D721Med (cell line): ENCODE results near the gene DKC1.

Source experiments
- DNase-seq: peaks from one replicate; pipeline ENCODE4 v3.0.0; 2011; ENCODE audit warnings: low spot score; ENCODE audit not compliant: insufficient read length
- FAIRE-seq: peaks from 2 replicates; lab custom pipeline; 2011; peaks lifted over from hg19 to GRCh38; lab: Jason Lieb, UNC
- CTCF ChIP-seq: IDR thresholded peaks from 2 replicates; pipeline ENCODE4 v1.5.1; 2012; ENCODE audit warnings: mild to moderate bottlenecking, control low read depth; ENCODE audit not compliant: insufficient read depth; ENCODE audit errors: missing control alignments

Gene DKC1

GRCh38 chrX:154721155-154721554, 41.5 kb upstream of the DKC1 start:
- FAIRE-seq (no peak), DNase-seq (no peak)
- TF ChIP-seq CTCF = no peak

GRCh38 chrX:154724993-154725756, 37.5 kb upstream of the DKC1 start:
- no peak for TF ChIP-seq CTCF
- no peak for DNase-seq
- FAIRE-seq = no peak

- TF ChIP-seq CTCF = no peak
- DNase-seq (no peak), FAIRE-seq (no peak)
These were observed 35.2 kb upstream of the DKC1 start for GRCh38 chrX:154727418-154727817.

DNA sequence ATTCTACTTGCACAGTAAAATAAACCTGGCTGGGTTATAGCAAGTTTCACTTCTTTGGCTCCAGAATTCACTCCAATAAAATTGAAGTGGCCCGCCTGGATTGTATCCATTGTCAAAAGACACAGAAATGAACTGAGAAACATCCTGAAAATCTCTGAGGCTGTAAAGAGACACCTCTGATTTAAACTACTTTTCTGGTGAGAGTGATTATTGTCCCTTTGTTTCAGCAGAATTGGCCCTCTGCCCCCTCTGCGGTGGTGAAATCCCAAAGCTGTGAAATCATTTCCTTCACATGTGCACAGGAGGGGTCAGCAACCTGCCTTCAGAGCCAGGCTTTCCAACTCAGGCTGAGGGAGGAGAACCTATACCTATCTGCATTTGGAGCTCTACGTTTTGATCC, 34.8 kb upstream of the DKC1 start:
- FAIRE-seq (no peak), DNase-seq (no peak)
- TF ChIP-seq CTCF = no peak

GRCh38 chrX:154728431-154729190, 34.1 kb upstream of the DKC1 start:
- no peak for FAIRE-seq
- no peak for TF ChIP-seq CTCF
- no peak for DNase-seq

- TF ChIP-seq CTCF = no peak
- no peak for DNase-seq
- no peak for FAIRE-seq
These were observed 33.2 kb upstream of the DKC1 start for GRCh38 chrX:154729439-154729838.
